GM19238 (cell line): Measurements from ENCODE around the gene SLC52A1.
"Not testable (repeated sequence)": the region's sequence is repeated elsewhere in the genome, so short reads cannot be mapped to it uniquely, and the experiment has no call there.

Experiments used
- DNase-seq: peaks from one replicate; pipeline ENCODE4 v3.0.0; 2011; ENCODE audit warnings: low spot score; ENCODE audit not compliant: insufficient read length

SLC52A1 gene

DNA sequence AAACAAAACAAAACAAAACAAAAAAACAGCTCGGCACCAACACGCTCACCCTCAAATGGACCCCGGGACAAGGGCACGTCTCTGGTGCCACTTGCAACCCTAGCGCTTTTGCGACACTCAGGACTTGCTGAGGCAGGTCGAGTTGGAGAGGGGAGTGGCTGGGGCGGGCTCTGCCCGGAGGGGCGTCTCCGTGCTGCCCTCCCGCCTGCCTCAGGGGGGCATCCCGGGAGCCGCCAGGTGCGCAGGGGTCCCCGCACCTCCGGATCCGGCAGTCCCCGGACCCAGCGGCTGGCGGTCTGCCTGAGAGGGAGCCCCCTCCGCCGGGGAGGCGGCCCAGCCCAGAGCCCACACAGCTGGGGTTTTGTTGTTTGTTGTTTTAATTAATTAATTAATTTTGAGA is at the start of gene SLC52A1:
Gene SLC52A1 (minus strand): TSS at position 112 of the 400 bp plus-strand sequence. CDS start 820 bp downstream, outside the sequence.
- no peak for DNase-seq

DNA sequence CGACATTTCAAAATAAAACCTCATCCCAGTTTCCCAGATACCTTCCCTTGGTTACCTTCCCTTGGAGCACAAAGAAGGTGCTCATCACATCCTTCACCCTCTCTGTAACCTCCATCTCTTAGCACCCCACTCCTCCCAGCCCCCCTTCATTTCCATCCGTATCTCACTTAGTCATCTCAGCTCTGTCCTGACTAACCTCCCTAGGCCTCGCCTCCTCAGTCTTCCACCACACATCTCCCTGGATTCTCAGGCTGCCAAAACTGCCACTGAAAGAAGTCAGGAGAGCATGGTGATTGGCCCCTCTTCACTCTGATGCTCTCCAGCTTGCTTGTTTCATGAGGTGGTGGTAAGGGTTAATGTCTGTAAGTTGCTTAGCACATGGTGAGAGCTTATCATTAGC is 45.4 kb upstream of the SLC52A1 start:
- no peak for DNase-seq

DNA sequence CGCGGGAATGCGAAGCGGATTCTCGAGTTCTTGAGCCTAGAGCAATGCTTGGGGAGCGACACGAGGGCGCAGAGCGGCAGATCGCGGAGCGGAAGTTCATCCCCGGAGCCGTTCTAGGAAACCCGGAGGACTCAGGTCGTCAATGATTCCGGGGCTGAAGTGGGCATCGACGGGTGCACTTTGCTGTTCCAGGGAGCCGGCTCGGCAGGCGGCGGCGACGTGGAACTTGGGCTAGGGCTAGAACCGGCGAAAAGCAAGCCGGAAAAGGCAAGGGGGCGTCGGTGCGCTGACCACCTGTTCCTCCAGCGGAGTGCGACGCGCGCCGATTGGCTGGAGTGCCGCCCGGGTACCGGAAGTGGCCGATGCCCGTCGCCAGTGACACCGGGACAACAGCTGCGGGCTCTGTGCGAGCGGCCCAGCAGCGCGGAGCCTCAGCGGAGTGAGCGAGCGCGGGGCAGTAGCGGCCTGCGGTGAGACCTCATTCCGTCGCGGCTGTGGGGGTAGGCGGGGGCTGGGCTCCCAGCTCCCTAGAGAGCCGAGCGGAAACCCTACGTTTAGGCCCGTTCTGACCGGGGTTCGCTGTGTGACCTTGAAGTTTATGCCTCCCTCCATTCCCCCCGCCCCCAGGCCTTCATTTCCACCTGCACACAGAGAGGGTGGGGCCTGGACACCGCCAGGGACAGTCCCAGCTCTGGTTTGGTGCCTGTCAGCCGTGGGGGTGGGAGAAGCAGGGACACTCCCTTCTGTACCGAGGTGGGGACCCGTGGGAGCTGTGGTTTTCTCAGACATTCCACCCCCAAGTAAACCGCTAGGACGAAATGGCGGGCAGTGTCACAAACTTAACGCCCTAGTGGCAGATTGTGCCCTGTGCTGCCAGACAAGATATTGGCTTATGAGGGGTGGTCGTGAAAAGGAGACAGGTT is 43.1 kb upstream of the SLC52A1 start, which contains the start of gene ZFP3:
Gene ZFP3 (plus strand): TSS at position 362 of the 923 bp plus-strand sequence. CDS start 13,038 bp downstream, outside the sequence.
- peak; percentile 86 for DNase-seq

DNA sequence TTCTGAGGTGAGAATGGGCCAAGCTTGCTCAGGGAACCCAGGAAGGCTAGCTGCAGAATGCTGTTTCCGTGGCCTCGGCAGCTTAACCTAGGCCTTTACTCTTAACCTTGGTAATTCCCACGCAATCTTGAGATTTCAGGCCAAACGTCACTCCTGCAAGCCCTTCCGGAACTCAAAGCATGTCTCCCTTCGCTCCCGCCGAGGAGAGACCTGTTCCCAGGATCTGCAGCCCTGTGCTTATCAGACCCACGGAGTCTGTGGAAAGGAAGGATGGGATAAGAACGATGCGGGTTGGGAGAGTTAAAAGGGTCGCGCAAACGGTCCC is 42.5 kb upstream of the SLC52A1 start:
- no peak for DNase-seq

DNA sequence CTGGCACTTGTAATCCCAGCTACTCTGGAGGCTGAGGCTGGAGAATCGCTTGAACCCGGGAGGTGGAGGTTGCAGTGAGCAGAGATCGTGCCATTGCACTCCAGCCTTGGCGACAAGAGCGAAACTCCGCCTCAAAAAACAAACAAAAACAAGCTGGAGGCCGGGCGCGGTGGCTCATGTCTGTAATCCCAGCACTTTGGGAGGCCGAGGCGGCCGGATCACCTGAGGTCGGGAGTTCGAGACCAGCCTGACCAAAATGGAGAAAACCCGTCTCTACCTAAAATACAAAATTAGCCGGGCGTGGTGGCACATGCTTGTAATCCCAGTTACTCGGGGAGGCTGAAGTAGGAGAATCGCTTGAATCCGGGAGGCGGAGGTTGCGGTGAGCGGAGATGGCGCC is 42.0 kb upstream of the SLC52A1 start:
- not testable (repeated sequence) for DNase-seq

DNA sequence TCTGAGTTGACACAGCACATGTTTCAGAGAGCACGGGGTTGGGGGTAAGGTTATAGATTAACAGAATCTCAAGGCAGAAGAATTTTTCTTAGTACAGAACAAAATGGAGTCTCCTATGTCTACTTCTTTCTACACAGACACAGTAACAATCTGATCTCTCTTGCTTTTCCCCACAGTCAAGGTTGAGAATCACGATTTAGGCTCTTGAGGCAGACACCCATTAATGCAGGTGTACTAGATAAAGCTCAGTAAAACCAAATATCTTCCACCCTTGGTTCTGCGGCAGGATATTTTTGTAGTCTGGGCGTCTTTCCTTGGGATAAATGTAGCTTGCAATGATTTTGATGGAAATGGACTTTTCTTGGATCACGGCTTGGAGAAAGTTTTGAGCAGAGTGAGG is 40.2 kb upstream of the SLC52A1 start:
- DNase-seq = not testable (repeated sequence)

DNA sequence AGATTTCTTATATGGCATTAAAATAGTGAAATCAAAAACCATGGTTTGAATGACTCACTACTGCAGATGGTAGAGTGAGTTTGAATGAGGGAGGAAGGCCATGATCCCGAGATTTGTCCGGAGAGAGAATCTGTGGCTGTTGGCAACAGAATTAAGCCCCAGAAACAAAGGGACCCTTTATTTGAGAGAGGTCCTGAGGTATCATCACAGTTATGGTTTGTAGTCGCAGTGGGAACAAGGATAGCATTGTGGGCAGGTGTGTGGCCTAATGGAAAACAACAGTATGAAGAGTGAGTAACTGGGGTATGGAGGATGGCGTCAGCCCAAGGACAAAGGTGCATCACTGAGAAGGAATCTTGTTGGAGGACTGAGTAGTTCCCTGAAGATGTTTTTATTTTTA is 34.5 kb upstream of the SLC52A1 start:
- no peak for DNase-seq

DNA sequence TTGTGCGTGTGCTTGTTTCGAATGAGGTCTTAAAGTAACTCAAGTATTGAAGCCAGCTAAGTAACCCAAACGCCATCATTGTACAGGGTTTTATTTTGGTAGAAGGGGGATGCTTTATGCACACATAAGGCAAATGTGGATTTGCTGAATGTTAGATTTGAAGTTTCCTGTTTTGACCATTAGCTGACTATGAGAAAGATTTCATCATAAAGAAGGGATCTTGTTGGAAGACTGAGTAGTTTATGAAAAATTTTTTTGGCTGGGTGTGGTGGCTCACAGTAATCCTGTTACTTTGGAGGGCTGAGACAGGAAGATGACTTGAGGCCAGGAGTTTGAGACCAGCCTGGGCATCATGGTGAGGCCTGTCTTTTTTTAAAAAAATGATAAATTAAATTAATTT is 33.0 kb upstream of the SLC52A1 start:
- no peak for DNase-seq

DNA sequence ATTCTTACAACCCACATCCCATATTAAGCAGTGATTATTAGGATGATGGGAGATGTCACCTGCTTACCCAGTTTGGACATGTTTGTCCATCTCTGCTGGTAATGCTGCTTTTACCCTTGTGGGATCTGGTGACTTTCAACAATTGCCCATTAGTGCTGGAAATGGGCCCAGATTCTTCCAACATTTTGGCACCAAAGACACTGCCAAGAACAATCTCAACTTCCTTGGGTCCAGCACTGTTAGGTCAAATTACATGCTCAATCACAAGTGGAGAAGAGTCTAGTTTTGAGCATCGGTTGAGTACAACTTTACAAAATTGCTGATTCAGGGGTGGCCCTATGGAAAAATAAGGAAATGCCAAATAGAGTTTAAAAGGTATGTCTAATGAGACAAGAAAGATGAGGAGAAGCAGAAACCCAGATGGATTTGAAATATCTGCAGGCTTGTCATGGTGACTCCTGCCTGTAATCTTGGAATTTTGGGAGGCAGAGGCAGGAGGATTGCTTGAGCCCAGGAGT is 30.1 kb upstream of the SLC52A1 start:
- no peak for DNase-seq

DNA sequence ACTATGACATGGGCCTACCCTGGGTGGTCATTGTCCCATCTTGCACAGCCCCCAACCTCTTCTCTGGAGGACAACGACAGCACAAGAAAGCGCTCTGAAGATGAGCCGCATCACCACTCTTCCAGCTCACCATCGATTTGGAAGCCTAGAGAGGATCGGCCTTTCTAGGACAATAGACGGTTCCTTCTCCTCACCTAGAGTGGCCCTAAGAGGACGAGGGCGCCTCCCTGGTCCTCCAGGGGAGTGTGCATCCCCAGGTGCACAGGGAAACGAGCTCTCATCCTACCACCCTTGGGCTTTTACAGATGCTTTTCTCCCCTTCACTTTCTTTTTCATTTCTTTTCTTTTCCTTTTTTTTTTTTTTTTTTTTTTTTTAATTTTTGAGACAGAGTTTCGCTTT is 20.3 kb upstream of the SLC52A1 start:
- no peak for DNase-seq

DNA sequence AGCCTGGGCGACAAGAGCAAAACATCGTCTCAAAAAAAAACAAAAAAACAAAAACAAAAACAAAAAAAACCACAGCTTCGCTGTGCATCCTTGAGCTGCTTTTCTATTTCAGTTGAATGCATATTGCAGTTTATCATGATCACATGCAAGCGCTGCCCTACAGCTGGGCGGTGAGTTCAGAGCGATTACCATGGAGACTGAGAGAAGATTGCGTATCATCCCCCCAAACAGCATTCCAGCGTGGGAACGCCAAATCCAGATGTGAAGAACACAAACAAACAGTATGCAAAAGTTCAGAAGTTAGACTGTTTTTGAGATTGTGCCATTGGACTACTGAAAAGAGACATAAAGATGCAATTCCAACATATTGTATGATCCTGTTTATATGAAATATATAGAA is 15.1 kb upstream of the SLC52A1 start:
- no peak for DNase-seq

DNA sequence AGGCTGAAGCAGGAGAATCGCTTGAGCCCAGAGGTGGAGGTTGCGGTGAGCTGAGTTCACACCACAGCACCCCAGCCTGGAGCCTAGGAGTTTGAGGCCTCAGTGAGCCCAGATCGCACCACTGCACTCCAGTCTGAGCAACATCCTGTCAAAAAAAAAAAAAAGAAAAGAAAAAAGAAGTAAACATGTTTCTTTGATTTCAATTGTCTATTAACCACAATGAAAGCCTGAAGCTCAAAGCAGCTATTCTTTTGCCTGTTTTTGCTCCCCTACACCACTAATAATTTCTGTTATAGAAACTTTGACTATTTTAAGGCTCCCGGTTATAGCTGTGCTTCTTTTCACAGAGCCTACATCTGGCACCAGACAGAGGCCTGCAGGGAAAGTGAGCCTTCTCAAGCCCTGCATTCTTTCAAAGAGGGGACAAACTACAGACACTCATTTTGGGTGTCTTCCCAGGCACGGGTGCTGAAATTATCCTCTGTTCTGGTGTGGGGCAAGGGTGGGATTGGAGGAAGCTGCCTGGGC is 14.2 kb upstream of the SLC52A1 start:
- no peak for DNase-seq

DNA sequence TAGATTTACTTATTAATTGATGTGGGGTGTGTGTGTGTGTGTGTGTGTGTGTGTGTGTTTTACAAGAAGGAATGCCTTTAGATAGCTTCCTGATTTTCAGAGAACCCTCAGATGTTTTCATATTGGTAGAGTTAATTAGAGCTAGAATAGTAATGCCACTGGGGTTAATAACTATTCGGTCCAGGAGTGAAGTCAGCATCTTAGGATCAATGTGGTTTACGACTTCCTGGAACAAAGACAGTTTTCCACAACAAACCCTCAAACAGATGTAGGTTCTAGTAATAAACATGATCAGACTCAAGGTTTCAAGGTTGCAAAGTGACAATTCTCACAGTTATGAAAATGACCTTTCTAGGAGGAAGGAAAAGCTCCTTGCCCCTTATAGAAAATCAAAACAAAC is 12.2 kb upstream of the SLC52A1 start:
- no peak for DNase-seq

DNA sequence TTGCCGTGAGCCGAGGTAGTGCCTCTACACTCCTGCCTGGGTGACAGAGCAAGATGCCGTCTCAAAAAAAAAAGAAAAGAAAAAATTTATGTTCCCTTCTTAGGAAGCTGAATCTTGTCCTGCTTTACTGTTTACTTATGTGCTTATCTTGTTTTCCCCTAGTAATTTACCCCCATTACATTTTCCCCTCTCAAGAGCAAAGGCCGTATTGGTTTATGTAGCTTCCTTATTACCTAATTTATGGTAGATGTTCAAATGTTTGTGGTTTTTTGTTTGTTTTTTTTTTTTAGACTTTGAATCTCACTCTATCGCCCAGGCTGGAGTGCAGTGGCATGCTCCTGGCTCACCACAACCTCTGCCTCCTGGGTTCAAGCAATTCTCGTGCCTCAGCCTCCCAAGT is 10.3 kb upstream of the SLC52A1 start:
- no peak for DNase-seq

DNA sequence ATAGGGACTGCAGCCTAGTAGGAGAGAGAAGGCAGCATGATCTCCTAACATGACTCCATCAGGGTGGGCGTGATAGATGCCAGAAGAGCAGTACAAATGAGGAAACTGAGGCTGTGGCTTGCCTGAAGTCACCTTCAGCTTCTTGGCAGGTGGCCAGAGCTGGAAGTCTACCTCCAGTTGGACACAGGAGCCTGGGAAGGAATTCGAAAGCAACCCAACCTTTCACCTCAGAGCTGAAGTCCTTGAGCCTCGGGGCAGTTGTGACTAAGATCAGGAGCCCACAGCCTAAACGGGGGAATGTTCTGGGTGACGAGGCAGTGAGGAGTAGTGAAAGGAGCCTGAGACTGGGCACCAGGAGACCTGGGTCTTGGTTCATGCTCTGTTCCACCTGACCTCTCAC is 9.4 kb upstream of the SLC52A1 start:
- no peak for DNase-seq

DNA sequence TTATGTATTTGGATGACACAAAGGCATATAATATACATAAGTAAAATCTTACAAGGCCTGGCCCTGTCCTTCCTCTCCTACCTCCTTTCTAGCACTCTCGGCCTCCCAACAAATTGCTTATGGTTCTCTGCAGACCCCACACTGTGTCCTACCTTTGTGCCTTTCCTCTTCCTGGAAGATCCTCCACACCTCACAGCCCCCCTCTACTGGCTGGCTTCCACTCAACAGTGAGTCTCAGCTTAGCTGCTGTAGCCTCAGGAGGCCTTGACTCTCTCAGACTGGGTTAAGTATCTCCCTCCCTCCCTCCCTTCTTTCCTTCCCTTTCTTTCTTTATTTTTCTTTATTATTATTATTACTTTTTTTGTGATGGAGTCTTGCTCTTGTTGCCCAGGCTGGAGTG is 8.3 kb upstream of the SLC52A1 start:
- no peak for DNase-seq

DNA sequence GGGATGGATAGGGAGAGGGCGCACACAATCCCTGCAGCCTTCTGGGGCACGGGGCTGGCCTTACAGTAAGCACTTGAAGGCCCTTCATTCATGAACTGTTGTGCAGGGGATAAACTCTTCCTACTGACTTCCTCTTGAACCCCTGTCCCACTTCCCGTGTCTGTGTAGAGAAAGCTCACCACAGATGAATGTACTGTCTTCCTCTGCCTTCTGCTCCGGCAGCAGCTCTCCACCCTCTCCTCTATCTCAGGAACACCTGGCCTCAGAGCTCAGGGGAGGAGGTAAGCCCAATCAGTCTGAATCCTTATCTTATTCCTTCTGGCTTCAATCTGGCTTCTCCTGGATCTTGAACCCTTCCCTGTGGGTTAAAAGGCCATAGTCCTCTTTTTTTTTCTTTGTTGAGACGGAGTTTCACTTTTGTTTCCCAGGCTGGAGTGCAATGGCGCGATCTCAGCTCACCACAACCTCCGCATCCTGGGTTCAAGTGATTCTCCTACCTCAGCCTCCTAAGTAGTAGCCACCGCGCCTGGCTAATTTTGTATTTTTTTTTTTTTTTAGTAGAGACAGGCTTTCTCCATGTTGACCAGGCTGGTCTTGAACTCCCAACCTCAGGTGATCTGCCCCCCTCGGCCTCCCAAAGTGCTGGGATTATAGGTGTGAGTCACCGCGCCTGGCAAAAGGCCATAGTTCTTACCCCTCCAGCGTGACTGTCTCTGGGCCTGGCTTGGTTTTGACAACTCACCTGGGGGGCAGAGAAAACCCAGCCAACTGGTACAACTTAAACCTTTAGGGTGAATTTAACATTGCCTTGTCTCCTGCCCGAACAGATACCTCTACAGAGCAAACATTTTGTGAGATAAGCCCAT is 7.2 kb upstream of the SLC52A1 start:
- no peak for DNase-seq

DNA sequence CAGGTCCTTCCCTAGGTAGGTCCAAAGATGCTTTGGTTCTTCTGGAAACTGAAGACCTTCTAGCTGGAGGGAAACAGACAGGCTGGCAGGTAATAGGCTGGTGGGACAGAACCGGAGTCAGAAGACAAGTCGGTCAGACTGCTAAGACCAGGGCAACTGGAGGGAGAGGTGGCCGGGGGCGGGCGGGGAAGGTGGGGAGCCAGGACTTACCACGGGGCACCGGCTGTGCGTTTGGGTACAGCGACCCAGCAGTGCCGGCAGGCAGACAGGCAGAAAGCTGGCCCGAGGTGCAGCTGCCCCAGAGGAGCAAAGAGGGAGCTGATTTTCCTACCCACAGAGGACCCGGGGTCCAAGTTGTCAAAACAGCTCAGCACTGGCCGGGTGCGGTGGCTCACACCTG is 575 bp downstream of the SLC52A1 start:
- DNase-seq = no peak

DNA sequence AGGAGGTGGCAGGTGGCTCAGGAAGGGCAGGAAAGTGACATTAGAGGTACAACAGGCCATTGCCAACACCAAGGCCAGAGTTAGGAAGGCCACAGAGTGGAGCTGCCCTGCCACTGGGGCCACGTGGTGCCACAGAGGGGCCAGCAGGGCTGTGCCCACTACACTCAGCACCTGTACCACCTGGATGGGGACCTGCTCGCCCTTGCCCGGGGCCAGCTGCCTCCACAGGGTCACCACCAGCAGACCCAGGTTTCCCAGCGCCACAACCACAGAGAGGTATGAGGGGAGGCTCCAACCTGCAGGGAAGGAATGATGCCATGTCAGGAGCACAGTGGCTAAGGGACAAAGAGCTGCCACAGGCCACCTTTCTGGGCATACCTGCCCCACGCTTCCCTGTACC is 1.2 kb downstream of the SLC52A1 start:
- DNase-seq = no peak

DNA sequence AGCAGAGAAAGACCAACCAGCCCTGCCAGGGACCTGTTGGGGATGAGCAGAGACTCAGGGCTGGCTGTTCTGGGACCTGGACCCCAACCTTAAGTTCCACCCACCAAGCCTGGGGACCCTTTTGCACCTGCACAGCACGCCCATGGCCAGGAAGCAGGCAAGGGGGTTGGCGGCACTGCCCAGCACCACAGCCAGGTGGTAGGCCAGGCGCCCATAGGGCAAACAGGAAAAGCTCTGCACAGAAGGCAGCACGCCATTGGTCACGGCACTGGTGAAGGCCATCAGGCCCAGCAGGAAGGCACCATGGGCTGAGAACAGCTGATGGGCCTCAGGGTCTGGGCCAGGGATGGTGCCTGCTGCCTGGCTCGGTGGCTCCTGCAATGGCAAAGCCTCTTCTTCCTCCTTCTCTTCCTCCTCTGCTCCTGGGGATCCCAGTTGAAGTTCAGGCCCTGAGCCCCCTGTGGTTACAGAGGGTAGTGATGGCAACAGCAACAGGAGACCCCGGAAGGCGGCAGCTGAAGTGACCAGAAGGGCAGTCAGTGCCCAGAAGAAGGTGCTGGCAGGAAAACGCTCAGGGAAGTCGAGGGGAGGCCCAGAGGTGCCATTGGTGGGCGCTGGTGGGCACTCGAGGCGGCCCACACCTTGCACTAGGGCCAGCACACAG is 1.7 kb downstream of the SLC52A1 start:
- no peak for DNase-seq

DNA sequence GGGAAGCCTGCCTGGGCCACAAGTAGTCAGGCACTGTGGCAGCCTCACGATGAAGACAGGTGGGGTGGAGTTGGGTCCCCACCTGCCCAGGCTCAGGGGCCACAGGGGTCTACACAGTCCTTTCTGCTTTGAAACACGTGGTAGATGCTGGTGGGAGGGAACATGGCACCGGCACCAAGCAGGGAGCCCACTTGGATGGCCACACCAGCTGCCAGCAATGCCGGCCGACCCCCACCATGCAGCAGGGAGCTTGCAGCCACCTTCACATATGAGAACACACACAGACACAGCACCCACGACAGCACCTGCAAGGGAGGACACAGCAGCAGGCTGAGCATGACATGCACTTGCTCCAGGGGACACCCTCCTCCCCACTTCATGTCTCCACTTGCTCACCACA is 2.4 kb downstream of the SLC52A1 start:
- DNase-seq = no peak
